Mesenchymal stem cell (in vitro differentiated cells and primary cell): Measurements from ENCODE around the gene PIK3R6.

Source experiments
- DNase-seq: peaks from one replicate; pipeline ENCODE4 v3.0.0-alpha.2; 2013
- H2AFZ ChIP-seq: one replicate; pipeline ENCODE4 v1.6.1; 2013; ENCODE audit warnings: low read depth, mild to moderate bottlenecking, control low read depth, inconsistent platforms, low read length, moderate library complexity
- H2AK5ac ChIP-seq: 2 replicates; pipeline ENCODE4 v1.6.1; 2013; ENCODE audit warnings: low read length, moderate library complexity, mild to moderate bottlenecking, inconsistent platforms; ENCODE audit not compliant: severe bottlenecking
- H2BK120ac ChIP-seq: one replicate; pipeline ENCODE4 v1.6.1; 2013; ENCODE audit warnings: low read depth, mild to moderate bottlenecking, inconsistent platforms, low read length, moderate library complexity
- H2BK12ac ChIP-seq, 2 experiments: one replicate each; pipeline ENCODE4 v1.6.1; 2013; ENCODE audit warnings: inconsistent platforms in 2 of 2, low read length in 2 of 2, mild to moderate bottlenecking in 2 of 2, moderate library complexity in 2 of 2, control low read depth in 1 of 2
- H2BK15ac ChIP-seq: one replicate; pipeline ENCODE4 v1.6.1; 2013; ENCODE audit warnings: mild to moderate bottlenecking, low read depth, inconsistent platforms; ENCODE audit not compliant: poor library complexity, severe bottlenecking
- H2BK5ac ChIP-seq: 2 replicates; pipeline ENCODE4 v1.6.1; 2013; ENCODE audit warnings: low read depth, mild to moderate bottlenecking, low read length, control low read depth, inconsistent platforms; ENCODE audit not compliant: poor library complexity, severe bottlenecking
- H3K14ac ChIP-seq, 2 experiments: one replicate each; pipeline ENCODE4 v1.6.1; 2013; ENCODE audit warnings: inconsistent platforms in 2 of 2, low read length in 2 of 2, control low read depth in 1 of 2, mild to moderate bottlenecking in 1 of 2, moderate library complexity in 1 of 2
- H3K18ac ChIP-seq, 2 experiments: one replicate each; pipeline ENCODE4 v1.6.1; 2013; ENCODE audit warnings: inconsistent platforms in 2 of 2, low read length in 2 of 2, control low read depth in 1 of 2, low read depth in 1 of 2, mild to moderate bottlenecking in 1 of 2
- H3K23ac ChIP-seq, 2 experiments: one replicate each; pipeline ENCODE4 v1.6.1; 2013; ENCODE audit warnings: inconsistent platforms in 2 of 2, low read length in 2 of 2, mild to moderate bottlenecking in 2 of 2, moderate library complexity in 2 of 2, control low read depth in 1 of 2
- H3K27ac ChIP-seq: 2 replicates; pipeline ENCODE4 v1.5.1; 2013; ENCODE audit warnings: mild to moderate bottlenecking, moderate library complexity, low read length, control low read depth, inconsistent platforms; ENCODE audit not compliant: poor library complexity, severe bottlenecking
- H3K27me3 ChIP-seq, 2 experiments: 2 replicates each; pipeline versions ENCODE4 v1.6.1 to v1.7.0; 2013; ENCODE audit warnings: low read length in 2 of 2, mild to moderate bottlenecking in 2 of 2, moderate library complexity in 2 of 2, control low read depth in 1 of 2, inconsistent platforms in 1 of 2; ENCODE audit not compliant: control insufficient read depth in 1 of 2, insufficient read depth in 1 of 2
- H3K36me3 ChIP-seq, 2 experiments: 2 replicates each; pipeline versions ENCODE4 v1.6.1 to v1.7.0; 2013; ENCODE audit warnings: low read length in 2 of 2, control low read depth in 1 of 2, inconsistent platforms in 1 of 2, low read depth in 1 of 2, mild to moderate bottlenecking in 1 of 2; ENCODE audit not compliant: insufficient read depth in 2 of 2, control insufficient read depth in 1 of 2
- H3K4ac ChIP-seq, 2 experiments: one replicate each; pipeline ENCODE4 v1.6.1; 2013; ENCODE audit warnings: inconsistent platforms in 2 of 2, low read length in 2 of 2, mild to moderate bottlenecking in 2 of 2, moderate library complexity in 2 of 2, control low read depth in 1 of 2, low read depth in 1 of 2
- H3K4me1 ChIP-seq: 2 replicates; pipeline ENCODE4 v1.6.1; 2013; ENCODE audit warnings: low read depth, low read length, control low read depth; ENCODE audit not compliant: control insufficient read depth, insufficient read depth
- H3K4me2 ChIP-seq: 2 replicates; pipeline ENCODE4 v1.6.1; 2013; ENCODE audit warnings: low read length, mild to moderate bottlenecking, inconsistent platforms; ENCODE audit not compliant: poor library complexity, severe bottlenecking
- H3K4me3 ChIP-seq, 2 experiments: 2 replicates each; pipeline versions ENCODE4 v1.5.1 to v1.7.0; 2013; ENCODE audit warnings: low read length in 2 of 2, mild to moderate bottlenecking in 2 of 2, control low read depth in 1 of 2, low read depth in 1 of 2; ENCODE audit not compliant: insufficient read depth in 1 of 2
- H3K79me1 ChIP-seq: replicated peaks from 2 replicates; pipeline ENCODE4 v1.6.1; 2013; ENCODE audit warnings: mild to moderate bottlenecking, control low read depth, low read length, inconsistent platforms; ENCODE audit not compliant: poor library complexity, severe bottlenecking
- H3K9ac ChIP-seq: 2 replicates; pipeline ENCODE4 v1.7.0; 2013; ENCODE audit warnings: mild to moderate bottlenecking, low read length, moderate library complexity
- H3K9me3 ChIP-seq: 2 replicates; pipeline ENCODE4 v1.7.0; 2013; ENCODE audit warnings: mild to moderate bottlenecking, low read length; ENCODE audit not compliant: control insufficient read depth
- H4K8ac ChIP-seq: one replicate; pipeline ENCODE4 v1.6.1; 2013; ENCODE audit warnings: inconsistent platforms, mild to moderate bottlenecking, low read length, moderate library complexity
- H4K91ac ChIP-seq: one replicate; pipeline ENCODE4 v1.6.1; 2013; ENCODE audit warnings: mild to moderate bottlenecking, low read length, inconsistent platforms
- WGBS: methylation state at CpG from one replicate; pipeline ENCODE4 v1.1.7; 2013; ENCODE audit warnings: mixed read lengths; 5-methylcytosine and 5-hydroxymethylcytosine counted together

PIK3R6 gene

GRCh38 chr17:8781776-8782175 is 85.7 kb downstream of the PIK3R6 start:
- no peak overlapping the region for H3K14ac ChIP-seq
- no peak overlapping the region for H3K4ac ChIP-seq
- H4K91ac ChIP-seq = no peak overlapping the region
- H3K36me3 ChIP-seq = no peaks in the 10 kb centered on the region
- H2BK15ac ChIP-seq = no peak overlapping the region
- no peaks in the 10 kb centered on the region for H3K4me1 ChIP-seq
- no peaks in the 10 kb centered on the region for H3K79me1 ChIP-seq
- WGBS = 98% methylated on average over 4 of the region's 4 CpGs
- H2BK120ac ChIP-seq = no peak overlapping the region
- H2AK5ac ChIP-seq = no peak overlapping the region
- H3K4me3 ChIP-seq = no peak overlapping the region
- no peak overlapping the region for H2BK12ac ChIP-seq
- H3K4me2 ChIP-seq = no peak overlapping the region
- H3K9me3 ChIP-seq = peaks cover 4% of the 10 kb centered on the region
- H3K27me3 ChIP-seq = peaks cover 0 to 7% of the 10 kb centered on the region in 2 experiments
- no peak overlapping the region for H3K27ac ChIP-seq
- H2AFZ ChIP-seq = no peak overlapping the region
- no peak overlapping the region for H3K23ac ChIP-seq
- no peak overlapping the region for H3K18ac ChIP-seq
- no peak overlapping the region for H4K8ac ChIP-seq
- no peak overlapping the region for H2BK5ac ChIP-seq
- DNase-seq = no peak
- no peak overlapping the region for H3K9ac ChIP-seq

DNA sequence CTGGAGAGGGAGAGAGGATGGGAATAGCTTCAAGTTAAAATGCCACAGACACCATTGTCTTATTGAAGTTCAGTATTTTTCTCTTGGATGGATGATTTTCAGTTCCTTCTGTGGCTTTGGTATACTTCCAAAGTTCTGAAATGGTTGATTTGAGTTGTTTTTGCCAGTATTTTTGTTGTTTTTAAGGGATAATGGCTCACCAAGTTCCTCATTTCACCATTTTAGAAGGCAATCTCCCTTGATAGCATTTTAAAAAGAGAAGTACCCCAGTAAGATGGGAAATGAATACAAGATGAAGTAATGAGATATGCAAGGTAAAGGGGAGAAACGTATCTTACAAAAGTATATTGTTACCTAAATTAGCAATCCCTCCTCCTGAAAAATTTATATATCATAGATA is 90.6 kb downstream of the PIK3R6 start:
- no peak overlapping the region for H3K18ac ChIP-seq
- H4K8ac ChIP-seq = no peak overlapping the region
- no peak for DNase-seq
- no peak overlapping the region for H3K27ac ChIP-seq
- no peak overlapping the region for H2AFZ ChIP-seq
- H4K91ac ChIP-seq = no peak overlapping the region
- H2AK5ac ChIP-seq = no peak overlapping the region
- H3K14ac ChIP-seq = no peak overlapping the region
- no peak overlapping the region for H2BK12ac ChIP-seq
- peaks cover 0 to 5% of the 10 kb centered on the region in 2 experiments for H3K27me3 ChIP-seq
- no peak overlapping the region for H3K4me3 ChIP-seq
- no peaks in the 10 kb centered on the region for H3K36me3 ChIP-seq
- no peak overlapping the region for H3K4ac ChIP-seq
- peaks cover 3% of the 10 kb centered on the region for H3K9me3 ChIP-seq
- no peak overlapping the region for H3K23ac ChIP-seq
- no peak overlapping the region for H3K9ac ChIP-seq
- no peak overlapping the region for H2BK15ac ChIP-seq
- no peak overlapping the region for H2BK5ac ChIP-seq
- H2BK120ac ChIP-seq = no peak overlapping the region
- H3K79me1 ChIP-seq = no peaks in the 10 kb centered on the region
- no CpG with 5 or more reads among the region's 1 CpG for WGBS
- no peak overlapping the region for H3K4me2 ChIP-seq
- no peaks in the 10 kb centered on the region for H3K4me1 ChIP-seq

GRCh38 chr17:8776248-8776647 is 91.2 kb downstream of the PIK3R6 start:
- Histone ChIP-seq H4K8ac (no peak overlapping the region), H2BK15ac (no peak overlapping the region), H3K14ac (no peak overlapping the region), H3K23ac (no peak overlapping the region), H3K27ac (no peak overlapping the region), H3K4me1 (no peaks in the 10 kb centered on the region), H3K4me3 (no peak overlapping the region), H4K91ac (no peak overlapping the region), H2AK5ac (no peak overlapping the region), H2BK5ac (no peak overlapping the region), H3K36me3 (no peaks in the 10 kb centered on the region), H2BK12ac (no peak overlapping the region), H3K4me2 (no peak overlapping the region), H2AFZ (no peak overlapping the region), H3K4ac (no peak overlapping the region), H3K18ac (no peak overlapping the region), H3K79me1 (no peaks in the 10 kb centered on the region), H2BK120ac (no peak overlapping the region), H3K9me3 (peaks cover 3% of the 10 kb centered on the region), H3K9ac (no peak overlapping the region), H3K27me3 (peaks cover 0 to 5% of the 10 kb centered on the region in 2 experiments)
- no peak for DNase-seq

DNA sequence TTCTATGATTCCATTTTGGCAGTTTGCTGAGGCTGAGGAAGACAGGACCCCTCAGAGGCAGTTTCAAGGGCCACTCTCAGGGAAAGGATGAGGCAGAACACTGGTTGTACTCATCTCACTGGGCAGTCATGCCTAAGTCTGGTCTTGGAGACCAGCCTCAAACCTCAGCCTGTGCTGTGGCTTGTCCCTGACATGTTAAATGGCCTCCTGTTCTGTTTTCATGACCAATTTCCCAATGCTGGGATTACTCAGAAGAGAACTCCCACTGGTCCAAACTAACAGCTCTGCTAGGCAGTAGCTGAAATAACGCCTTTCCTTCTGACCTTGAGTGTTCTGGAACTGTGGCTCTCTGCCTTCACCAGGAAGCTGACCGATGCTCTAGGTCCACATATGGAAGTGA is 100.7 kb downstream of the PIK3R6 start:
- Histone ChIP-seq H2BK15ac (no peak overlapping the region), H2AK5ac (no peak overlapping the region), H3K9me3 (no peaks in the 10 kb centered on the region), H3K27me3 (peaks cover 7 to 31% of the 10 kb centered on the region in 2 experiments), H3K79me1 (no peaks in the 10 kb centered on the region), H3K23ac (no peak overlapping the region), H3K14ac (no peak overlapping the region), H4K8ac (no peak overlapping the region), H2AFZ (no peak overlapping the region), H4K91ac (no peak overlapping the region), H2BK120ac (no peak overlapping the region), H3K9ac (no peak overlapping the region), H2BK12ac (no peak overlapping the region), H3K18ac (no peak overlapping the region), H3K4ac (no peak overlapping the region), H3K36me3 (no peaks in the 10 kb centered on the region), H3K4me1 (no peaks in the 10 kb centered on the region), H3K27ac (no peak overlapping the region), H2BK5ac (no peak overlapping the region), H3K4me2 (no peak overlapping the region), H3K4me3 (no peak overlapping the region)
- DNase-seq = no peak
- WGBS = 89% methylated on average over 2 of the region's 2 CpGs
